ENCODE measurements around the gene CCDC63. TPM values are rescaled to one million over a fixed set of nuclear protein-coding genes. Genes with fewer than 3 reads are reported as not detected.

Gene CCDC63
- total RNA-seq, 2 donors from 2014 or later = 0.95 to 3.1 TPM

GRCh38 chr12:110885152-110885840 lies 38.5 kb downstream of the CCDC63 start:
- TF ChIP-seq, protein P1, sequence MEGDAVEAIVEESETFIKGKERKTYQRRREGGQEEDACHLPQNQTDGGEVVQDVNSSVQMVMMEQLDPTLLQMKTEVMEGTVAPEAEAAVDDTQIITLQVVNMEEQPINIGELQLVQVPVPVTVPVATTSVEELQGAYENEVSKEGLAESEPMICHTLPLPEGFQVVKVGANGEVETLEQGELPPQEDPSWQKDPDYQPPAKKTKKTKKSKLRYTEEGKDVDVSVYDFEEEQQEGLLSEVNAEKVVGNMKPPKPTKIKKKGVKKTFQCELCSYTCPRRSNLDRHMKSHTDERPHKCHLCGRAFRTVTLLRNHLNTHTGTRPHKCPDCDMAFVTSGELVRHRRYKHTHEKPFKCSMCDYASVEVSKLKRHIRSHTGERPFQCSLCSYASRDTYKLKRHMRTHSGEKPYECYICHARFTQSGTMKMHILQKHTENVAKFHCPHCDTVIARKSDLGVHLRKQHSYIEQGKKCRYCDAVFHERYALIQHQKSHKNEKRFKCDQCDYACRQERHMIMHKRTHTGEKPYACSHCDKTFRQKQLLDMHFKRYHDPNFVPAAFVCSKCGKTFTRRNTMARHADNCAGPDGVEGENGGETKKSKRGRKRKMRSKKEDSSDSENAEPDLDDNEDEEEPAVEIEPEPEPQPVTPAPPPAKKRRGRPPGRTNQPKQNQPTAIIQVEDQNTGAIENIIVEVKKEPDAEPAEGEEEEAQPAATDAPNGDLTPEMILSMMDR (conservative IDR thresholded peaks at IDR 0.05) = no peak
- Histone ChIP-seq H3K4me1 (ENCODE audit: control insufficient read depth, insufficient read depth, low read length) (no peaks in the 10 kb centered on the region), H3K4me3 (ENCODE audit: low read length) (no peak overlapping the region), H3K27ac (ENCODE audit: low read depth, low read length) (no peak overlapping the region), H3K27me3 (ENCODE audit: control insufficient read depth, insufficient read depth, low read length, poor library complexity, severe bottlenecking) (no peaks in the 10 kb centered on the region), H3K36me3 (ENCODE audit: control insufficient read depth, insufficient read depth, low read length) (no peaks in the 10 kb centered on the region), H3K9ac (ENCODE audit: extremely low read depth, low read length, poor library complexity, severe bottlenecking) (no peak overlapping the region), H3K9me3 (ENCODE audit: control insufficient read depth, low read length) (no peaks in the 10 kb centered on the region)
- Mint-ChIP-seq H3K4me1 (peaks cover 1% of the 10 kb centered on the region), H3K27me3 (ENCODE audit: insufficient read depth) (peaks cover 4% of the 10 kb centered on the region), H3K36me3 (ENCODE audit: low read depth) (no peaks in the 10 kb centered on the region), H3K4me3 (no peak overlapping the region), H3K27ac (no peak overlapping the region), H3K9me3 (no peaks in the 10 kb centered on the region)
- 80 to 83% methylated on average over 5 to 6 of the region's 6 CpGs for WGBS, 2 experiments (ENCODE audit: insufficient coverage in 1 of 2, insufficient read length in 1 of 2)
- peak; percentile 54 for DNase-seq

DNA sequence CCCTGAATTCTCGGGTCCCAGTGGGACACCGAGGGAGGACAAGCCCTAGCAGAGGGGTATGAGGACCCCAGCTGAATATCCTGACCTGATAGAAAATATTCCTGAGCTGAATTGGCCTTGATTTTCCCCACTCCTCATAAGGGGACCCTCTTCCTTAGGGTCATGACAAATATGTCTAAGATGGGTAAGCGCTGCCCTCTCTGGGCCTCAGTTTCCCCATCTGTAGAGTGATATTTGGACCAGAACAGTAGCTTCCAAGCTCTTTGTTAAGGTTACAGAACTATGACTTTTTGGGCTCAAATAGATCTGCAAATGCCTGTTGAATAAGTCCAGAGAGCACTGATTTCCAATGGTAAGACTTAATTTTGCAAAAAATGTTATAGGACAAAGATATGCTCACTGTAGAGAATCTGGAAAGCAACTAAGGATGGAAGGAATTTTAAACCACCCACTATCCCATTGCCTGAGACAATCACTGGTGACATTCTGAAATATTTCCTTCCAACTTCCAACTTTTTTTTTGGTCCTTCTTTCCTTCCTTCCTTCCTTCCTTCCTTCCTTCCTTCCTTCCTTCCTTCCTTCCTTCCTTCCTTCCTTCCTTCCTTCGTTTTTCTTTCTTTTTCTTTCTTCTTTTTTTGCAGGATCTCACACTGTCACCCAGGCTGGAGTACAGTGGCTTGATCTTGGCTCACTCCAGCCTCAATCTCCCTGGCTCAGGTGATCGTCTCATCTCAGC lies 41.6 kb downstream of the CCDC63 start:
- no peak overlapping the region for H3K9ac ChIP-seq (ENCODE audit: extremely low read depth, low read length, poor library complexity, severe bottlenecking)
- H3K9me3 ChIP-seq (ENCODE audit: control insufficient read depth, low read length) = no peaks in the 10 kb centered on the region
- H3K9me3 Mint-ChIP-seq = no peaks in the 10 kb centered on the region
- no peaks in the 10 kb centered on the region for H3K27me3 ChIP-seq (ENCODE audit: control insufficient read depth, insufficient read depth, low read length, poor library complexity, severe bottlenecking)
- TF ChIP-seq, protein P1 (conservative IDR thresholded peaks at IDR 0.05) = no peak
- H3K4me3 Mint-ChIP-seq = no peak overlapping the region
- no peaks in the 10 kb centered on the region for H3K36me3 Mint-ChIP-seq (ENCODE audit: low read depth)
- DNase-seq = no peak
- H3K27ac Mint-ChIP-seq = no peak overlapping the region
- H3K4me3 ChIP-seq (ENCODE audit: low read length) = no peak overlapping the region
- H3K4me1 ChIP-seq (ENCODE audit: control insufficient read depth, insufficient read depth, low read length) = no peaks in the 10 kb centered on the region
- WGBS, 2 experiments (ENCODE audit: insufficient coverage in 1 of 2, insufficient read length in 1 of 2) = 51 to 100% methylated on average over 1 to 5 of the region's 5 CpGs
- no peaks in the 10 kb centered on the region for H3K36me3 ChIP-seq (ENCODE audit: control insufficient read depth, insufficient read depth, low read length)
- peaks cover 1% of the 10 kb centered on the region for H3K4me1 Mint-ChIP-seq
- H3K27me3 Mint-ChIP-seq (ENCODE audit: insufficient read depth) = peaks cover 7% of the 10 kb centered on the region
- H3K27ac ChIP-seq (ENCODE audit: low read depth, low read length) = no peak overlapping the region

GRCh38 chr12:110889361-110889760 lies 42.6 kb downstream of the CCDC63 start:
- peaks cover 7% of the 10 kb centered on the region for H3K27me3 Mint-ChIP-seq (ENCODE audit: insufficient read depth)
- TF ChIP-seq, protein P1 (conservative IDR thresholded peaks at IDR 0.05) = no peak
- H3K36me3 Mint-ChIP-seq (ENCODE audit: low read depth) = no peaks in the 10 kb centered on the region
- no peaks in the 10 kb centered on the region for H3K9me3 Mint-ChIP-seq
- no peak overlapping the region for H3K9ac ChIP-seq (ENCODE audit: extremely low read depth, low read length, poor library complexity, severe bottlenecking)
- no peaks in the 10 kb centered on the region for H3K36me3 ChIP-seq (ENCODE audit: control insufficient read depth, insufficient read depth, low read length)
- no peaks in the 10 kb centered on the region for H3K27me3 ChIP-seq (ENCODE audit: control insufficient read depth, insufficient read depth, low read length, poor library complexity, severe bottlenecking)
- H3K9me3 ChIP-seq (ENCODE audit: control insufficient read depth, low read length) = no peaks in the 10 kb centered on the region
- no peak overlapping the region for H3K4me3 Mint-ChIP-seq
- 93 to 95% methylated on average over 9 to 12 of the region's 12 CpGs for WGBS, 2 experiments (ENCODE audit: insufficient coverage in 1 of 2, insufficient read length in 1 of 2)
- no peak overlapping the region for H3K27ac Mint-ChIP-seq
- no peaks in the 10 kb centered on the region for H3K4me1 ChIP-seq (ENCODE audit: control insufficient read depth, insufficient read depth, low read length)
- H3K4me3 ChIP-seq (ENCODE audit: low read length) = no peak overlapping the region
- DNase-seq = no peak
- peaks cover 1% of the 10 kb centered on the region for H3K4me1 Mint-ChIP-seq
- no peak overlapping the region for H3K27ac ChIP-seq (ENCODE audit: low read depth, low read length)
